IPS-18c (cell line): ENCODE measurements around the gene PGS1.
"Not testable (repeated sequence)": the region's sequence is repeated elsewhere in the genome, so short reads cannot be mapped to it uniquely, and the experiment has no call there.

Source experiments
- H3K4me3 ChIP-seq: 2 replicates; pipeline ENCODE4 v1.7.0; 2013; ENCODE audit warnings: low read depth, mild to moderate bottlenecking, low read length, moderate library complexity; ENCODE audit not compliant: insufficient read depth
- H3K9me3 ChIP-seq: one replicate; pipeline ENCODE4 v1.6.1; 2013; ENCODE audit warnings: mild to moderate bottlenecking, low read length, moderate library complexity; ENCODE audit not compliant: control insufficient read depth, insufficient read depth

The PGS1 gene, protein sequence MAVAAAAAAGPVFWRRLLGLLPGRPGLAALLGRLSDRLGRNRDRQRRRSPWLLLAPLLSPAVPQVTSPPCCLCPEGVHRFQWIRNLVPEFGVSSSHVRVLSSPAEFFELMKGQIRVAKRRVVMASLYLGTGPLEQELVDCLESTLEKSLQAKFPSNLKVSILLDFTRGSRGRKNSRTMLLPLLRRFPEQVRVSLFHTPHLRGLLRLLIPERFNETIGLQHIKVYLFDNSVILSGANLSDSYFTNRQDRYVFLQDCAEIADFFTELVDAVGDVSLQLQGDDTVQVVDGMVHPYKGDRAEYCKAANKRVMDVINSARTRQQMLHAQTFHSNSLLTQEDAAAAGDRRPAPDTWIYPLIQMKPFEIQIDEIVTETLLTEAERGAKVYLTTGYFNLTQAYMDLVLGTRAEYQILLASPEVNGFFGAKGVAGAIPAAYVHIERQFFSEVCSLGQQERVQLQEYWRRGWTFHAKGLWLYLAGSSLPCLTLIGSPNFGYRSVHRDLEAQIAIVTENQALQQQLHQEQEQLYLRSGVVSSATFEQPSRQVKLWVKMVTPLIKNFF

DNA sequence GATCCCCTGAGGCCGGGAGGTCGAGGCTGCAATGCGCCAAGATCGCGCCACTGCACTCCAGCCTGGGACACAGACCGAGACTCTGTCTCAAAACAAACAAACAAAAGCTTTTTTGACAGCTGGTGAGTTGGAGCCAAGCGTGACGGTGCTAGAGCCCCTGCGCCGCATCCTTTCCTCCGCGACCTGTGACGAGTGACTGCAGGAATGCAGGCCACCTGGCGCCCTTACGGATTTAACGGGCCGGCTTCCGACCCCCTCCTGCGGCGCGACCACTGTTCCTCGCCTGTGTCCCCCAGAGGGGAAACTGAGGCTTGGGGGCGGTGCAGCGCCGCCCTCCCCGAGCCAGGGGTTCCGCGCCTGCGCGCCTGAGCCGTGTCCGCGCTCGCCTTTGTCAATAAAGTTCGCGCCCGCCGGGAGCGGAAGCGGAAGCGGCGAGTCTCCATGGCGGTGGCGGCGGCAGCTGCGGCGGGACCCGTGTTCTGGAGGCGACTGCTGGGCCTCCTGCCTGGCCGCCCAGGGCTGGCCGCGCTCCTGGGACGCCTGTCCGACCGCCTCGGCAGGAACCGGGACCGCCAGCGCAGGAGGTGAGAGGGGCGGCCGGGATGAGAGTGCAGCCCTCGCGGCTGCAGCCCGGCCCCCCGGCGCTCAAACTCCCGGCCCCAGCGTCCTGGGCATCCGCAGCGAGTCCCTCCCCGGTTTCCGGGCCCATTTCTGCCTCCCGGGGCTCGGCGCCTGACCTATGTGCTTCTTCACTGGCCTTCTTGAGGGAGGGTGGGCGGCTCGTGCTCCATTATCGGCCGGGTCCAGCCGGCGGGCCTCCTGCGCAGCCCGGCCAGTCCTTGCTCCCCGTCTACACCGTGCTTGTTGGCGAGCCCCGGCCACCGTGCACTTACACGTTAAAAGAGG is at the start of gene PGS1:
Gene PGS1 (plus strand): TSS at position 425 of the 906 bp plus-strand sequence. CDS start 17 bp downstream, at position 442.
- Histone ChIP-seq H3K9me3 (no peaks in the 10 kb centered on the region), H3K4me3 (peak within 1 kb of the TSS; percentile 82)

GRCh38 chr17:78329263-78330059 is 49.0 kb upstream of the PGS1 start:
- no peaks in the 10 kb centered on the region for H3K9me3 ChIP-seq
- no peak overlapping the region; the same call in 1 of the 2 replicates for H3K4me3 ChIP-seq

DNA sequence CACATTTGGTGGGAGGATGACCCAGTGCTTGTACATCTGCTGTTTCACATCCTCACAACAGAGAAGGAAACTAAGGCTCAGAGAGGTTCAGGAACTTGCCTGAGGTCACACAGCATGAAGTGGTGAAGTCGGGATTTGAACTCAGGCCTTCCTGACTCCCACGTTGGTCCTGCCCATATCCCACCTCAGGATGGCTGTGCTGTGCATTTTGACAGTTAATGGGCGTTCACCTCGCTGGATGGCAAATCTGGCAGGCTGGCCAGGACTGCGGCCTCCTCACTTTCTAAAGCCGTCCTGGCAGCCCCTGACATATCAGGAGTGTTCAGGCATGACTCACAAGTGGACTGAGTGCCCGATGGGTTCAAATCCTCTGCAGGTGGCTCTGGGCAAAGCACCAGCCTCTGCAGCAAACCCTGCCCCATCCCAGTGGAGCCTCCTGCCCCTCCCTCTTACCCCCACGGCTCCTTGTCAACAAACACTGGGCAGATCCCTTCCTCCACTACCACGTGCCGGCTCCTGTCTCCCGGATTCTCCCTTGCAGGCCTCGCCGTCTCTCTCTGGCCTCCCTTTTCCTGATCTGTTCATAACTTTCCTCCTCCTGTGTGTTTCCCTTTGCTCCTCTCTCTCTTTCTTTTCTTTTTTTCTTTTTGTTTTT is 47.8 kb upstream of the PGS1 start:
- Histone ChIP-seq H3K9me3 (no peaks in the 10 kb centered on the region), H3K4me3 (no peak overlapping the region)

GRCh38 chr17:78331355-78331754 is 47.1 kb upstream of the PGS1 start:
- H3K4me3 ChIP-seq, H3K9me3 ChIP-seq: not testable (repeated sequence)

DNA sequence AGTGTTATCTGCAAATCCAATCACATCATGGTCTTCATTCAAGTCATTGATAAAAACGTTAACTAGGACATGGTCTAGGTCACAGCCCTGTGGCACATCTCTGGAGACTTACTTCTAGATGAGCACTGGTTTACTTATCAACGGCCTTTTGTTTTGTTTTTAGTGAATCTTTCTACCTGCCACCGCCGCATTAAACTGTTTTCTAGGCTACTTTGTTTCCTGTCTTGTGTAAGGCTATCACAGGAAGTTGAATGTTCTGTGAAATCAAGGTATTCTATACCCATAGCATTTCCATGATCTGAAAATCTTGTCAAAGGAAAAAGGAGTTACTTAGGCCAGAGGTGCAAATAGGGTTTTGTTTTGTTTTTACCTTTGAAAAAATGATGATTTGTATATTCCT is 45.5 kb upstream of the PGS1 start:
- Histone ChIP-seq H3K4me3 (no peak overlapping the region), H3K9me3 (no peaks in the 10 kb centered on the region)

DNA sequence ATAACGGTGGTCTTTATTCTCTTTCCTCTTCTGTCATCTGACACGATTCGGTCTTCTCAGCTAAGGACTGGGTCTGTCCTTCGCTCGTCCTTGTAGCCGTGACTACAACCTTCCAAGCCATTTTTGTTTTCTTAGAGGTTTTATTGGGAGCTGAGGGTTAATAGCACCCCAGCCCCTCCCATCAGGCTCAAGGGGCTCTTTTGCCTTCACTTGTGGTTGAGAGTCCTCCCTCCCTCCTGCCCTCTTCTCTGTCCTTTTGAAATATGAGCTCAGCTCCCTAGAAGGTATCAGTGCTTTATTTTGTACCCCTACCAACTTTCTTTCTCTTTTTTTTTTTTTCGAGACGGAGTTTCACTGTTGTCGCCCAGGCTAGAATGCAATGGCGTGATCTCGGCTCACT is 43.2 kb upstream of the PGS1 start:
- Histone ChIP-seq H3K4me3 (no peak overlapping the region), H3K9me3 (no peaks in the 10 kb centered on the region)

GRCh38 chr17:78337244-78338109 is 41.0 kb upstream of the PGS1 start:
- Histone ChIP-seq H3K4me3 (no peak overlapping the region), H3K9me3 (no peaks in the 10 kb centered on the region)

- Histone ChIP-seq H3K4me3 (no peak overlapping the region), H3K9me3 (no peaks in the 10 kb centered on the region)
Observed at GRCh38 chr17:78338486-78339259, 39.8 kb upstream of the PGS1 start.

GRCh38 chr17:78340183-78340955 is 38.1 kb upstream of the PGS1 start:
- Histone ChIP-seq H3K4me3 (no peak overlapping the region), H3K9me3 (no peaks in the 10 kb centered on the region)

DNA sequence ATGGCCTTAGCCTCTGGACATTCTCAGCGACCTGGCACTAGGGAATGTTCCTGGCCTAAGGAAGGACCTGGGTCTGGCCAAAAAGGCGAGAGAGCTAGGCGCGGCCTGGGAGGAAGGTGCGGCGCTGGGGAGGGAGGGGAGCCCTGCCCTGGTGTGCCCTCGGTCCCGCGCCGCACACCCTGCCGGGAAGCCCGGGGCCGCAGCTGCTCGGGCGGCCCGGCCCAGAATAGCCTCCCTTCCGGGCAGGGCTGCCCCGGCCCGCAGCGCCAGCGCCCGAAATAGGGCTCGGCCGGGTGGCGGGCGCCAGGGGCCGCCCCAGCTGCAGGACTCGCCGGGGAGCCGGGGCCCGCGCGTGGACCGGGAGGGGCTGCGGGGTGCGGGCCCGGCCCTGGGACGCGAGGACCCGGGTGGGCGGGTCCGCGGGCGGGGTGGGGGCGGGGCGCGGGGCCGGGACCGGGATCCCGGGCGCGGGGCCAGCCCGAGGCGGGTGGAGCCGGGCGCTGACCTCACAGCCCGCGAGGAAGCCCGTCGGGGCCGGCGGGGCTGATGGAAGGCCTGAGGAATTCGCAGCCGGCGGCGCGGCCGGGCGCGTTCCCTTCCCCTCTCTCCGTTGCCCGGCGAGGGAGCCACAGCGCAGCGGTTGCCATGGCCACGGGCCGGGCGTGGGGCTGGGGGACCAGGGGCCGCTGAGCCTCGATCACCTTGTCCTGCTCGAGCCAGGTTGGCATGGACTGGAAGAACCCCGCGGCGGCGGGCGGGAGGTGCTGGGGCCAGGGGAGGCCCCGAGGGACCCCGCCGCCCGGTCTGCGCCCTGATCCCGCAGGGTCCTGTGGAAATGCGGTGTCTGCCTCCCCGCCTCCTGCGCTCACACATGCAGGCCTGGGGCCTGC is 36.6 kb upstream of the PGS1 start:
- no peaks in the 10 kb centered on the region for H3K9me3 ChIP-seq
- H3K4me3 ChIP-seq, result peak overlapping the region; percentile 43

- Histone ChIP-seq H3K4me3 (peak overlapping the region; percentile 43), H3K9me3 (no peaks in the 10 kb centered on the region)
Observed at GRCh38 chr17:78342449-78343186, 35.8 kb upstream of the PGS1 start.

GRCh38 chr17:78343187-78343542 is 35.3 kb upstream of the PGS1 start:
- no peak overlapping the region for H3K4me3 ChIP-seq

GRCh38 chr17:78343543-78344201 is 34.8 kb upstream of the PGS1 start:
- H3K9me3 ChIP-seq, result no peaks in the 10 kb centered on the region
- H3K4me3 ChIP-seq, result no peak overlapping the region

More at GRCh38 chr17:78343187-78343542, 35.3 kb upstream of the PGS1 start:
- H3K9me3 ChIP-seq, result no peaks in the 10 kb centered on the region
